AG09309 (cell line): ENCODE results near the gene ZSCAN26.

Source experiments
- DNase-seq: peaks from one replicate; pipeline ENCODE4 v3.0.0-alpha.2; 2010; ENCODE audit warnings: low read depth
- H3K4me3 ChIP-seq: 2 replicates; pipeline ENCODE4 v1.5.1; 2011; ENCODE audit warnings: mild to moderate bottlenecking, low read depth, low read length, moderate library complexity; ENCODE audit not compliant: control insufficient read depth
- TF ChIP-seq, protein P1 (sequence below): IDR thresholded peaks from 2 replicates; pipeline ENCODE4 v1.5.1; 2011; ENCODE audit warnings: mild to moderate bottlenecking, low read depth, low read length, inconsistent platforms; ENCODE audit not compliant: insufficient read depth, control insufficient read depth; ENCODE audit errors: missing control alignments

ZSCAN26 gene

GRCh38 chr6:28243946-28244345, 23.0 kb upstream of the ZSCAN26 start:
- no peak for DNase-seq
- TF ChIP-seq, protein P1, sequence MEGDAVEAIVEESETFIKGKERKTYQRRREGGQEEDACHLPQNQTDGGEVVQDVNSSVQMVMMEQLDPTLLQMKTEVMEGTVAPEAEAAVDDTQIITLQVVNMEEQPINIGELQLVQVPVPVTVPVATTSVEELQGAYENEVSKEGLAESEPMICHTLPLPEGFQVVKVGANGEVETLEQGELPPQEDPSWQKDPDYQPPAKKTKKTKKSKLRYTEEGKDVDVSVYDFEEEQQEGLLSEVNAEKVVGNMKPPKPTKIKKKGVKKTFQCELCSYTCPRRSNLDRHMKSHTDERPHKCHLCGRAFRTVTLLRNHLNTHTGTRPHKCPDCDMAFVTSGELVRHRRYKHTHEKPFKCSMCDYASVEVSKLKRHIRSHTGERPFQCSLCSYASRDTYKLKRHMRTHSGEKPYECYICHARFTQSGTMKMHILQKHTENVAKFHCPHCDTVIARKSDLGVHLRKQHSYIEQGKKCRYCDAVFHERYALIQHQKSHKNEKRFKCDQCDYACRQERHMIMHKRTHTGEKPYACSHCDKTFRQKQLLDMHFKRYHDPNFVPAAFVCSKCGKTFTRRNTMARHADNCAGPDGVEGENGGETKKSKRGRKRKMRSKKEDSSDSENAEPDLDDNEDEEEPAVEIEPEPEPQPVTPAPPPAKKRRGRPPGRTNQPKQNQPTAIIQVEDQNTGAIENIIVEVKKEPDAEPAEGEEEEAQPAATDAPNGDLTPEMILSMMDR = no peak
- no peak overlapping the region for H3K4me3 ChIP-seq

GRCh38 chr6:28245206-28245941, 21.6 kb upstream of the ZSCAN26 start:
- TF ChIP-seq, protein P1 = no peak
- DNase-seq = no peak
- H3K4me3 ChIP-seq = no peak overlapping the region

DNA sequence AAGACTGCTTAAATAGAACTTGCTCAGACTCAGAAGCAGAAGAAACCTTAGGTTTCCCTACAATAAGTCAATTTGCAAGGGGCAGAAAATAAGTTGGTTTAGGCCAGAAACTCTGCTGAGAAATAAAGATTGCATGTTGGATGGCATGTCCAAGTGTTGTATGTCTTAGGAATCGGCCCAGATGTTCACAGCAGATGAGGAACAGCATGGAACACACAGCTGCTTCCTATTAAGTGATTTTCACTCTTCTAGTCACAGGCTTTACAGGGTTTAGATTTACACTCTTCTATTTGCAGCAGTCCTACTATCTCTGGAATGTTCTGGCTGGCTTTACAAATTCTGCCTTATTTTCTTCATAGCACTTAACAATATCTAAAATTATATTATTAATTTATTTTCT, 18.0 kb upstream of the ZSCAN26 start:
- TF ChIP-seq, protein P1 = no peak
- no peak overlapping the region for H3K4me3 ChIP-seq
- DNase-seq = no peak

- H3K4me3 ChIP-seq = peak overlapping the region; percentile 93
- TF ChIP-seq, protein P1 = no peak
- no peak for DNase-seq
These were observed 16.2 kb upstream of the ZSCAN26 start for GRCh38 chr6:28250747-28251146.

DNA sequence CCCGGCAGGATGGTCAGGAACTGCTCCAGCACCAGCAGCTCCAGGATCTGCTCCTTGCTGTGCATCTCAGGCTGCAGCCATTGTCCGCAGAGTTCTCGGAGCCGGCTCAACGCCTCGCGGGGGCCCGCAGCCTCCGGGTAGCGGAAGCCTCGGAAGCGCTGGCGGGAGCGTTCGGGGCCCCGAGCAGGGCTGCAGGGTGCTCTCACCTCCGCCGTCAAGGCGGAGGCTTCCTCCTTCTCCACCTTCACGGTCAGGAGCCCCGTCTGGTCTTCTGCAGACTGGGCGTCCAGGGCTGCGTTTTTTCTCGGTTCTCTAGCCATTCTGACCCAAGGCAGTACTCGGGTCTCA, 15.3 kb upstream of the ZSCAN26 start:
- peak overlapping the region; percentile 93 for H3K4me3 ChIP-seq
- DNase-seq = no peak
- TF ChIP-seq, protein P1 = no peak

DNA sequence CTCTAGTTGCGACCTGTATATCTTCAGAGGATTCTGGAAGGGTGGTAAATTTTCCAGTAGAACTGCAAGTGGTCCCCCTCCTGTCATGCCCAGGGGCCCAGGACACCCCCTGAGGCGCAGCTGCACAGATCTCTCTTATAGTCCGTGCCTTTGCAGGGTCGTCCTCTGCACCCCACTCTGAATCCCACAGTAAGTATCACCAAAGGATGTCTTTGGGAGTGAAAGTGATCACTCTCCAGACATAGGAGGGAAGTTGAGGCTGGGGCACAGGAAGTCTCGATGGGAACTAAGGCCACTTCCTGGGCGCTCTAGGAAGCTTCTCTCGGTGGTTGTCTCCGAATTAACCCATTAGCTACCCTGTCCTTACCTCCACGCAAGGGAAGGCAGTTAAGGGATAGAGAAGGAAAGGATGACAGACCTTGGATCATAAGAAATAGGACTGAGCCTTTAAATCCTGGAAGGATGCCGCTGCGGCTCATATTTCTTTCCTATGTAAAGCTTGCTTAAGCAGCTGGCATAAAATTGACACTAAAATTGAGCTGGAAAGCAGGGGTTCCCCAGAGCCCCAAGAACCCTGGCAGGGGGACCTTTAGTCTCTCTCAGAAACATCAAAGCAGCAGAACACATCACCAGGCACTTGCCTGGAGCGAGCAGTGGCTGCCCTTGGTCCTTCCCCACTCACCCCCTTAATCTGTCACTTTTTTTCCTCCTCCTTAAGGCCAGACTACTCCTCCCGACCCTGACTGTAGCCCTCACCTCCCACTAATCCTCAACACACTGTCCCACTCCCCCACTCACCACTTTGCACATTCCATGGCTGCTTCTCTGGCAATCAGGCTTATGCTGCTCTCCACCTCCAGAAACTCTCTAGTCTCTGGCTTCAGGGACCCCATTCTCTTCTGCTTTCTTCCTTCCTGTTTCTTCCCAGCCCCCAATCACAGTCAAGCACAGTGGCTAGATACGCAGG, 14.7 kb upstream of the ZSCAN26 start, which contains the start of gene ZKSCAN4:
ZKSCAN4 (minus strand) TSS at position 261 of the 967 bp plus-strand sequence. CDS start 289 bp downstream, outside the sequence.
- TF ChIP-seq, protein P1 = no peak
- H3K4me3 ChIP-seq = peak within 1 kb of the TSS; percentile 93
- peak; percentile 69 for DNase-seq
